ENCODE results near the gene SLC8A3.

The SLC8A3 gene

GRCh38 chr14:70098250-70098809, 90.4 kb downstream of the SLC8A3 start:
- Histone ChIP-seq H3K27ac (ENCODE audit: poor library complexity, severe bottlenecking) (no peak overlapping the region), H3K36me3 (ENCODE audit: low read depth) (no peaks in the 10 kb centered on the region), H3K4me1 (ENCODE audit: insufficient read depth, poor library complexity, severe bottlenecking) (no peaks in the 10 kb centered on the region), H3K27me3 (ENCODE audit: insufficient read depth, poor library complexity, severe bottlenecking) (peaks cover 76% of the 10 kb centered on the region), H3K9me3 (ENCODE audit: severe bottlenecking) (no peaks in the 10 kb centered on the region), H3K4me3 (ENCODE audit: severe bottlenecking) (no peak overlapping the region)
- TF ChIP-seq CTCF (IDR thresholded peaks at IDR 0.05; ENCODE audit: poor library complexity, severe bottlenecking), result no peak
- ATAC-seq (ENCODE audit: low read depth) (no peak), DNase-seq (ENCODE audit: low spot score) (no peak)

GRCh38 chr14:70097576-70098249, 91.0 kb downstream of the SLC8A3 start:
- Histone ChIP-seq H3K9me3 (ENCODE audit: severe bottlenecking) (no peaks in the 10 kb centered on the region), H3K27ac (ENCODE audit: poor library complexity, severe bottlenecking) (no peak overlapping the region), H3K27me3 (ENCODE audit: insufficient read depth, poor library complexity, severe bottlenecking) (peaks cover 70% of the 10 kb centered on the region), H3K36me3 (ENCODE audit: low read depth) (no peaks in the 10 kb centered on the region), H3K4me1 (ENCODE audit: insufficient read depth, poor library complexity, severe bottlenecking) (no peaks in the 10 kb centered on the region), H3K4me3 (ENCODE audit: severe bottlenecking) (no peak overlapping the region)
- ATAC-seq (ENCODE audit: low read depth) (no peak), DNase-seq (ENCODE audit: low spot score) (no peak)
- TF ChIP-seq CTCF (IDR thresholded peaks at IDR 0.05; ENCODE audit: poor library complexity, severe bottlenecking), result no peak

- no peaks in the 10 kb centered on the region for H3K9me3 ChIP-seq (ENCODE audit: severe bottlenecking)
- H3K4me3 ChIP-seq (ENCODE audit: severe bottlenecking), result no peak overlapping the region
- H3K27me3 ChIP-seq (ENCODE audit: insufficient read depth, poor library complexity, severe bottlenecking), result peaks cover 61% of the 10 kb centered on the region
- DNase-seq (ENCODE audit: low spot score), result no peak
- TF ChIP-seq CTCF (IDR thresholded peaks at IDR 0.05; ENCODE audit: poor library complexity, severe bottlenecking), result peak; percentile 51
- no peaks in the 10 kb centered on the region for H3K4me1 ChIP-seq (ENCODE audit: insufficient read depth, poor library complexity, severe bottlenecking)
- no peak overlapping the region for H3K27ac ChIP-seq (ENCODE audit: poor library complexity, severe bottlenecking)
- ATAC-seq (ENCODE audit: low read depth), result peak; percentile 87
- no peaks in the 10 kb centered on the region for H3K36me3 ChIP-seq (ENCODE audit: low read depth)
Observed at GRCh38 chr14:70096866-70097265, 91.9 kb downstream of the SLC8A3 start.

GRCh38 chr14:70094631-70095030, 94.1 kb downstream of the SLC8A3 start:
- no peak for ATAC-seq (ENCODE audit: low read depth)
- no peaks in the 10 kb centered on the region for H3K9me3 ChIP-seq (ENCODE audit: severe bottlenecking)
- no peak overlapping the region for H3K4me3 ChIP-seq (ENCODE audit: severe bottlenecking)
- peaks cover 45% of the 10 kb centered on the region for H3K27me3 ChIP-seq (ENCODE audit: insufficient read depth, poor library complexity, severe bottlenecking)
- H3K36me3 ChIP-seq (ENCODE audit: low read depth), result no peaks in the 10 kb centered on the region
- no peak for TF ChIP-seq CTCF (IDR thresholded peaks at IDR 0.05; ENCODE audit: poor library complexity, severe bottlenecking)
- no peak for DNase-seq (ENCODE audit: low spot score)
- H3K4me1 ChIP-seq (ENCODE audit: insufficient read depth, poor library complexity, severe bottlenecking), result no peaks in the 10 kb centered on the region
- no peak overlapping the region for H3K27ac ChIP-seq (ENCODE audit: poor library complexity, severe bottlenecking)

GRCh38 chr14:70094106-70094505, 94.6 kb downstream of the SLC8A3 start:
- H3K9me3 ChIP-seq (ENCODE audit: severe bottlenecking), result no peaks in the 10 kb centered on the region

More at GRCh38 chr14:70094106-70094505, 94.6 kb downstream of the SLC8A3 start:
- H3K27ac ChIP-seq (ENCODE audit: poor library complexity, severe bottlenecking), result no peak overlapping the region
- ATAC-seq (ENCODE audit: low read depth), result no peak
- H3K36me3 ChIP-seq (ENCODE audit: low read depth), result no peaks in the 10 kb centered on the region
- peaks cover 44% of the 10 kb centered on the region for H3K27me3 ChIP-seq (ENCODE audit: insufficient read depth, poor library complexity, severe bottlenecking)
- DNase-seq (ENCODE audit: low spot score), result no peak
- H3K4me1 ChIP-seq (ENCODE audit: insufficient read depth, poor library complexity, severe bottlenecking), result no peaks in the 10 kb centered on the region
- no peak overlapping the region for H3K4me3 ChIP-seq (ENCODE audit: severe bottlenecking)
- TF ChIP-seq CTCF (IDR thresholded peaks at IDR 0.05; ENCODE audit: poor library complexity, severe bottlenecking), result no peak

Measured in RWPE2 (cell line).